OCI-M2 (cell line): ENCODE measurements around the gene PARP9.

Experiments
- DNase-seq: peaks from one replicate; lab custom pipeline; 2025; ENCODE audit not compliant: unreplicated experiment; lab: John Stamatoyannopoulos, UW

Gene PARP9

DNA sequence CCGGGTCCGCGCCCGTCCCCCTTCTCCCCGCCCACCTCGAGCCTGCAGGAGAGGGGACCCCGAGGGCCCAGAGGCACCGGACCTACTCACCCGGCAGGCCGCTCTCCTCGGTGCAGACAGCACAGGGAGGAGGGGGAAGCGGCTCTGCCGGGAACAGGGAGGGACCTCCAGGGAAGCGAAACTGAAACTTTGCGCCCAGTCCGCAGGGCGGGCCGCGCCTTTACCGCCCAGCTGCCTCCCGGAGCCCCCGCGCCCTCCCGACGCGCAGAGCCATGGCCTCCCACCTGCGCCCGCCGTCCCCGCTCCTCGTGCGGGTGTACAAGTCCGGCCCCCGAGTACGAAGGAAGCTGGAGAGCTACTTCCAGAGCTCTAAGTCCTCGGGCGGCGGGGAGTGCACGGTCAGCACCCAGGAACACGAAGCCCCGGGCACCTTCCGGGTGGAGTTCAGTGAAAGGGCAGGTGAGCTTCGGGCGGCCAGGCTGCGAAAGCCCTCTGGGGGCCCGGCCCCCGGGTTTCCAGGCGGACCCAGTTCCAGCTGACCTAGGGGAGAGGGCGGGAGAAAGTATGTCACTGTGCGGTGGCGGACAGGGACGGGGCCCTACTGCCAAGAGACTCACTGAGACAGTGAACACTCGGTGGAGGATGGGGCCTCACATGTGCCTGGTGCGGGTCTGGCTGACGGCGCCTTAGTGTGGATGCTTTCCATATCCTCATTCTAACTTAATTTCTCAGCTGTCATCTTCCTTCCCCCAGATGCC is at the start of gene PARP9, which contains the start of gene DTX3L:
TSS of gene PARP9 (minus strand) at position 146 of the 758 bp plus-strand sequence. CDS start 4,680 bp downstream, outside the sequence.
TSS of gene DTX3L (plus strand) at position 184 of the 758 bp plus-strand sequence. CDS start at position 273, 89 bp downstream.
- DNase-seq, result no peak

DNA sequence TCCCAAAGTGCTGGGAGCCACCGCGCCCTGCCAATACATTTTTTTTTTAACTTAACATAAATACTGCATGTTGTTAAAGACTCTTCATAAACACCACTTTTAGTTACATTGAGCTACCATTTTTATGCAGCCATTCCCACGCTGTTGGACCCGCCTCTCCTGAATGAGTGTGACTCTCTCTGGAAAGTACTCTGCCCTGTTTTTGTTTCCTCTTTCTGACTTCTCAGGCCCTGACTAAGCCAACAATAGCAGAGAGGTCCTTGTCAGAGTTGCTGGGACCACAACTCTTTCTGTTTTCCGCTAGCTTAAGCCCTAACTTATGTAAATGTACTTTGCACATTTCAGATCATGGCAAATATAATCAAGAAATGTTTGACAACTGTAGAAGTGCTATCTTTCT is 48.6 kb upstream of the PARP9 start:
- no peak for DNase-seq

DNA sequence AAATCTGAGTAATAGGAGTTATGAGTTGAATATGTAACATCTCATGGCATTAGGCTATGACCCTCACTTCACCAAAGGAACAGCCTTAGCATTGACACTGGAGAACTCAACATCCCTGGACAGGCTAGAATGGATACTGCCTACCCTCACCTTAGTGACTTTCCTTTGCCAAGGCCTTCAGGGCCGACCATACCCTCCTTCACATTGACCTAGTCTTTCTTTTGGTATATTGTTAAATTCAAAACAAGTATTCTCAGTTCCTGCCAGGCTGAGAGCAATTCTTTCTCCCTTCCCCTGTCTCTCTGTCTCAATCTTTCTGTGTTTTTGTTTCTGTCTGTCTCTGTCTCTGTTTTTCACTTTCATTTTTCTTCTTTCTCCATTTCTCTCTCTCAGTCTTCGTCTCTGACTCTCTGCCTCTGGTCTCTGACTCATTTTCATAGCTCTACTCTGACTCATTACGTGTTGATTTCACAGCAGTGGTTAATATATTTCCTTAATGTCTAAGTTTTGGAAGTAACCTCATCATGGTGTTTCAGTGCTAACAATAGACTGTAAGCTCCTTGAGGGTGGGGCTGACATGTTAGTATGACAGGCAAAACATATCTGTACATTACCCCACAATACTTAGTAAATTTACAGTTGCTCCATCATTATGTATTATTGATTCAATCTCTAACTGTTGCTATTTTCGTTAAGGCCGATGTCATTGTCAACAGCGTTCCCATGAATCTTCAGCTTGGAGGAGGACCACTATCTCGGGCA is 45.9 kb upstream of the PARP9 start:
- no peak for DNase-seq

DNA sequence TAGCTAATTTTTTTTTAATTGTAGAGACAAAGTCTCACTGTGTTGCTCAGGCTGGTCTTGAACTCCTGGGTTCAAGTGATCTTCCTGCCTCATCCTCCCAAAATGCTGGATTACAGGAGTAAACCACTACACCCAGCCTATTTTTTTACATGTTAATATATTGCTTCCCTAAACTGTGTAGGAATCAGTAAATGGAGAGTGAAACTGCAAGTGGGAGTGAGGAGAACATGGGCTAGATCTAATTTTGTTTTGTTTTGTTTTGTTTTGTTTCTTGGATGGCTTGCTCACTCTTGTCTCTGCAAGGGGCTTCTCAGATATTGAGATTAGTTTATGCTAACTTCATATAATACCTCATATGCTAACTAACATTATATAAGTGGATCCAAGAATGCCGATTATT is 44.8 kb upstream of the PARP9 start:
- DNase-seq, result no peak

DNA sequence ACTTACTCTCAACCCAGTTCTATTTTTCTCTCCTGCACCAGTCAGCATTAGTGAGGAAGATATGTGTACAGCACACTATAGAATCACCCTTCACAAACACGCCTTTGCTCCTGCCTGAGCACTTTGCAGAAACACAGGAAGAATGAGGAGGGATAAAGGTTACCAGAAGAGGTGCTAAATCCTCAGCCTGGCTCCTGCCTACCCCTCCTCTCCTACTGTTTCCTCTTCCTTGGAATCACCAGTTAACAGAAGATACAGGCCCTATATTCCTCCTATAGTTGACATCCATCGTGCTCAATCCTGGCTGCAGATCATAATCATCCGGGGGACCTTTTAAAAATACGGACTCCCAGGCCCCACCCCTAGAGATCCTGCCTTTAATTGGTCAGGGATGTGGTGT is 42.2 kb upstream of the PARP9 start:
- DNase-seq, result no peak

DNA sequence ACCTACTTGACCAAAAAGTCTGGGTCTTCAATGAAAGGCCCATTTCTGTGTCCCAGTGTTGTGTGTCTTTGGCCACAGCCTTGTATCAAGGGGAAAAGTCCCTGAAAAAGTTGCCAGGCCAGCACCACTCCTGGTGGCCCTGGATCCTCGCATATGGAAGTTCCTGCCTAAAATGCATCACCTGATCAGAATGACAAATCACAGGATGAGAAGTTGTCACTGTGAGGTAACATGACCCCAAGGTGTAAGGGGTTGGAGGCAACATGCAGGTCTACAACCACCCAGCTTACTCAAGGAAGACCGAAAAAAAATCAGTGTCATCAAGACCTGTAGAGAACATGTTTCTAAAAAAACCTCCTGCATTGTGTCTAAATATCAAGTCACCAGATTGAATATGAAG is 39.0 kb upstream of the PARP9 start:
- no peak for DNase-seq

DNA sequence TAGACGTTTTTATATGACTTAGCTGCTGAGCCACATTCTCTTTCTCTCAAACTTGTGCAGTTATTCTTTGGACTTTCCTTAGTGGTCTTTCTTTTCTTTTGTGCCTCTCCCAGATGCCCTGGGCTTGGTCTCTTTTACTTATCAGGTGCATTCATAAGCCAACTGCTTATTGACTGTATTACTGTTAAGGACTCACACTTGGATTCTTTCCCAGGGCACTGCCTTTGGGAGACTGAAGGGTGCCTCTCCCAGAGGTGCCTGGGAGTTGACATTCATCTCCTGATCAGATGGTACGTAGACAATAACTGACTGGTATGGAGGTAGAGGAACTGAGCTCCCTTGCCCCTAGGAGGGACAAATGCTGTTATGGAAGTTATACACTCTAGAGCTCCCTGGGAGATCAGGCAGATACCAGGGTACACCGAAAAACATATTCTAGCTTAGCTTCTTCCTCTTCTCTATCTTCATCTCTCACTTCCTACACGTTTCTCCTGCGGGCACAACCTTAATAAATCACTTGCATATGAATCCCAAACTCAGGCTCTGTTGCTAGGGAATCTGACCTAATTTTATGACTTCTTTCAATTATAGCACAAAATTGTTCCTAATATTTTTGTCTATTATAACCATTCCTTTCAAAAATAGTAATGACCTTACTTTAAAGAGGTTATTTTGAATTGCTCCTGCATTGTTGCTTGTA is 38.1 kb upstream of the PARP9 start:
- no peak for DNase-seq

DNA sequence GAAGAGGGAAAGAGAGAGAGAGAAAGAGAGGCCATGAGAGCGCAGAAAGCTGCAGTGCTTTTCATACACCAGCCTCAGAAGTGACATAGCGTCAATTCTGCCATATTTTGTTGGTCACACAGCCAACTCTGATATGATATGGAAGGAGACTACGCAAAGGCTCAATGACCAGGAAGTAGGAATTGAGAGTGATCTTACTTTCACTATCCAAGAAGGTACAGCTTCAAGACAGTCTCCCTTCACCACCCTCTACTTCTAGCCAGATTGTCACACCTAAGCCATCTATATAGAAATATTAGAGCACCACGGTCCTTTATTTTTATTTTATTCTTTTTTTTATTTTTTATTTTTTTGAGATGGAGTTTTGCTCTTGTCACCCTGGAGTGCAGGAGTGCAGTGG is 34.5 kb upstream of the PARP9 start:
- no peak for DNase-seq

DNA sequence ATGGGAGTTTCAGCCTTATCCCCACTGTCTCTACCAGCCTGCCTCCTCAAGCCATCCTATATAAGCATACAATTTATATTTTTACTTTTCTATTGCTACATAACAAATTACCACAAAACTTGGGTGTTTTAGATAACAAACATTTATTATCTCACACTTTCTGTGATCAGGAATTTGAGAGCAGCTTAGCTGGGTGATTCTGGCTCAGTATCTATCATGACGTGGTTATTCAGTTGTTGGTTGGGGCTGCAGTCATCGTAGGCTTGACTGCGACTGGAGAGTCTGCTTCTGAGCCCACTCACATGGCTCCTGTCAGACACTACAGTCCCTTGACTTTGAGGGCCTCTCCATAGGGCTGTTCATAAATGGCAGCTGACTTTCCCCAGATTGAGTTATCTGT is 34.1 kb upstream of the PARP9 start:
- DNase-seq, result no peak

DNA sequence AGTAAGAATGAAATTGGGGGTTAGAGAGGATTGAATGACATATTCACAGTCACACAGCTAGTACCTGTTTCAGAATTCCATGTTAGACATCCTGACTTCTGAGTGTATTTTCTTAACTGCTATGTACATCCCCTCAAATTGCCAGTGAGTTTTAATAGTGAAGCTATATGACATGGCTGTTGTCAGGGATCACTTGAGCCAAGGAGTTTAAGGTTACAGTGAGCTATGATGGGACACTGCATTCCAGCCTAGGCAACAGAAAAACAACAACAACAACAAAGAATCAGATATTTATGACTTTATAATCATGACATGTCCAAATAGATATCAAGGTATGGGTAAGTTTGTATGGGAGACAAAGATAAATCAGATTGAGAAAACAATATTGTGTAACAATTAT is 29.9 kb upstream of the PARP9 start:
- no peak for DNase-seq

DNA sequence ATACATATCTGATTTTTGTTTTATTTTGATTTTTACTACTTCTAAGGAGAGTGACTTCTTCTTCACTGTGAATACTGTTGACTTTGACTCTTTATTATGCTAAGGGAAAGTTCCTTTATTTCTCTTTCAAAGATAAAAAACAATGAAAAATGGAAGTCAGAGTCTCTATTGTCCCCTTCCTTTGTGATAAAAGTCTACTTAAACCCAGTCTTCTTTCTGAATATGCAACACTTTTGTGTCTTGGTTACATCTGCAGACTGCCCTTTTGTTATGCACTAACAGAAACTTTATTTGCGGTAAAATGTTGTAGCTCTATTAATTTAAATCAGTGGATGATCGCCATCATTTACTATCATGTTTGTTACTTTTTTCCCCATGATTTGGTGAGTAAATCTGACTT is 26.5 kb upstream of the PARP9 start:
- no peak for DNase-seq

DNA sequence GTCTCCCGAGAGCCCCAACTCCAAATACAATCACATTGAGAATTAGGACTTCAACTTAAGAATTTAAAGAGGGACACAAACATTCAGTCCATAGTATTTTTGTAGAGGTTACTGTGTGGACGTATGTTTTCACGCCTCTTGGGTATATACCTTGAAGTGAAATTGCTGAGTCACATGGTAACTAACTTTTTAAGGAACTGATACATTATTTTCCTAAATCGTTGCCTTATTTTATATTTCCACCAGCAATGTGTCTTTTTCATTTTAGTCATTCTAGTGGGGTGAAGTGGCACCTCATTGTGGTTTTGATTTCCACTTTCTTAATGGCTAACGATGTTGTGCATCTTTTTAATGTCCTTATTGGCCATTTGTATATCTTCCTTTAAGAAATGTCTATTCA is 25.2 kb upstream of the PARP9 start:
- no peak for DNase-seq

DNA sequence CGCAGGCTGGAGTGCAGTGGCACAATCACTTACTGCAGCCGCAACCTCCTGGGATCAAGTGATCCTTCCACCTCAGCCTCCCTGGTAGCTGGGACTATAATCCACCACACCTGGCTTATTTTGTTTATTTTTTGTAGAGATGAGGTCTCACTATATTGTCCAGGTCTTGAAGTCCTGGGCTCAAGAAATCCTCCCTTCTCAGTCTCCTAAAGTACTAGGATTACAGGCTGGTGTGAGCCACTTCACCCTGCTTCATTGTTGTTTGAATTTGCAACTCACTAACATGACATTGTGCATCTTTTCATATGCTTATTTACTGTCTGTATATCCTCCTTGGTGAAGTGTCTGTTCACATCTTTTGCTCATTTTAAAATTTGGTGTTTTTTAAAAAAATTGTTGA is 23.5 kb upstream of the PARP9 start:
- no peak for DNase-seq

DNA sequence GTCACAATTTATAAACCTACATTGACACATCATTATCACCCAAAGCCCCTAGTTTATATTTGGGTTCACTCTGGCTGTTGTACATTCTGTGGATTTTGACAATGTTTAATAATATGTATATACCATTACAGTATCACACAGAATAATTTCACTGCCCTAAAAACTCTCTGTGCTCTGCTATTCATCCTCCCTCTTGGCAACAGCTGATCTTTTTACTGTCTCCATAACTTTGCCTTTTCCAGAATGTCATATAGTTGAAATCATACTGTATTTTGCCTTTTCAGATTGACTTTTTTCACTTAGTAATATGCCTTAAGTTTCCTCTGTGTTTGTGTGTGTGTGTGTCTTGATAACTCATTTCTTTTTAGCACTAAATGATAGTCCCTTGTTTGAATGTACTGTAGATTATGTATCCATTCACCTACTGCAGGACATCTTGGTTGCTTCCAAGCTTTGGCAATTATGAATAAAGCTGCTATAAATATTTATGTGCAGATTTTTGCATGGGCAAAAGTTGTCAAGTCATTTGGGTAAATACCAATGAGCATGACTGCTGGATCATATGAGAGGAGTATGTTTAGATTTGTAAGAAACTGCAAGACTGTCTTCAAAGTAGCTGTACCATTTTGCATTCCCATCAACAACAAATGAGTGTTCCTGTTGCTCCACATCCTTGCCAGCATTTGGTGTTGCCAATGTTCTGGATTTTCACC is 22.8 kb upstream of the PARP9 start:
- DNase-seq, result no peak

DNA sequence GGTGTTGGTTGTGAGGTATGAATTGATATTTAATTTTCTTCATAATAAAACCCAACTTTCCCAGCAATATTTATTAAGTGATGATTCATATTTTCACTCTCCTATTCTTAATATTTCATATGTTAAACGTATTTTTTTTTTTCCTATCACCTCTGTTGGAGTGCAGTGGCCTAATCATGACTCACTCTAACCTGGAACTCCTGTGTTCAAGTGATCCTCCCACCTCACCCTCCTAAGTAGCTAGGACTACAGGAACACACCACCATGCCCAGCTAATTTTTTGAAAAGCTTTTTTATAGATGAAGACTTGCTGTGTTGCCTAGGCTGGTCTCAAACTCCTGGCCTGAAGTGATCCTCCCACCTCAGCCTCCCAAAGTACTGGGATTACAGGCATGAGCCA is 22.0 kb upstream of the PARP9 start:
- DNase-seq, result no peak

DNA sequence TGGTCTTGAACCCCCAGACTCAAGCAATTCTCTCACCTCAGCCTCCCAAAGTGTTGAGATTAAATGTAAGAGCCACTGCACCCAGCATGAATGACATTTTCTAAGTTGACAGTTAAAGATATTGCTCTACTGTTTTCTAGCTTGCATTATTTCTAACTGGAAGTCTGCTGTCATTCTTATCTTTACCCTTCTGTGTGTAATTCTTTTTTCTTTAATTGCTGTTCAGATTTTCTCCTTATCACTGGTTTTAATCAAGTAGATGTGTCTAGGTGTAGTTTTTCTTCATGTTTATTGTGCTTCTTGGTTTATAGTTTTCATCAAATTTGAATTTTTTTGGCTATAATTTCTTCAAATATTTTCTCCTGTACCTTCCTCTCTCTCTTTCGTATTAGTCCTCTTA is 18.3 kb upstream of the PARP9 start:
- no peak for DNase-seq

DNA sequence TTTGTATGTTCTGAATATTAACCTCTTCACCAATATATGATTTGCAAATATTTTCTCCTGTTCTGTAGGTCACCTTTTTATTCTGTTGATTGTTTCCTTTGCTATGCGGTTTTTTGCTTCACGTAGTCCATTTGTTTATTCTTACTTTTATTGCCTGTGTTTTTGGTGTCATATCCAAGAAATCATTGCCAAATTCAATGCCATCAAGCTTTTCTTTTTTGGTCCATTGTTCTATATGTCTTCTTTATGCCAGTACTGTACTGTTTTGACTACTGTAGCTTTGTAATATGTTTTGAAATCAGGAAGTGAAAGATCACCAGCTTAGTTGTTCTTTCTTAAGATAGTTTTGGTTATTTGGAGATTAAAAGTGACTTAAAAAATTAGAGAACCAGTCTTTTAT is 17.5 kb upstream of the PARP9 start:
- no peak for DNase-seq

DNA sequence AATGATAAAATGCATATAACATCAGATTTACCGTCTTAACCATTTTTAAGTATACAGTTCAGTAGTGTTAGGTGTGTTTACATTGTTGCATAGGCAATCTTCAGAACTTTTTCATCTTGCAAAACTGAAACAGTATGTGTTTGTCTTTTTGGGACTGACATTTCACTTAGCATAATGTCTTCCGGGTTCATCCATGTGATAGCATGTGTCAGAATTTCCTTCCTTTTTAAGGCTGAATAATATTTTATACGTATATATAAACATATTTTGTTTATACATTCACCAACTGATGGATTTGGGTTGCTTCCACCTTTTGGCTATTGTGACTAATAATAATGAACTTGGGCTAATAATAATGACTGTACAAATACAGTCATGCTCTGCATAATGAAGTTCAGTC is 16.4 kb upstream of the PARP9 start:
- DNase-seq, result no peak

DNA sequence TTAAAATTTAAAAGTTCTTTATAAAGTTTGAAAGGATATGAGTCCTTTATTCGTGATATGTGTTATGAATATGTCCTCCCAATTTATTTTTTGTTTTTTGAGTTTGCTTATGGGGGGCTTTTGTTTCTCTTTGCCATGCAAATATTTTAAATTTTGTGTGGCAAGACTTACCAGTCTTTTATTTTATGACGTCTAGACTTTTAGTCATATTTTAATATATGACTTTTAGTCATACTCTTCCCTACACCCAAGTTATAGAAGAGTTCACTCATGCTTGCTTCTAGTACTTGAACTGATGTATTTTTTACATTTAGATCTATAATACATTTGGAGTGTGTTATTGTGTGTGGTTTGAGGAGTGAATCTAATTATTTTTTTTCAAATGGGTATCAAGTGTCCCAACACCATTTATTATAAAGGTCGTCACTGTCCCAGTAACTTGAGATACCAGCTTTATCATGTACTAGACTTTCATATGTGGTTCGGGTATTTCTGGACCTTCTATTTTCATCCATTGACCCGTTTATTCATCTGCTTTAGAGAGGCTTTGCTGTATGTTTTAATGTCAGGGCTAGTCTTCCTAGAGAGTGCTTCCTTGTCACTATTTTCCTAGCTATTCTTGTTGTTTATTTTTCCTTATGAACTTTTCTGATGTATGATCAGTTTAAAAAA is 14.1 kb upstream of the PARP9 start:
- no peak for DNase-seq

DNA sequence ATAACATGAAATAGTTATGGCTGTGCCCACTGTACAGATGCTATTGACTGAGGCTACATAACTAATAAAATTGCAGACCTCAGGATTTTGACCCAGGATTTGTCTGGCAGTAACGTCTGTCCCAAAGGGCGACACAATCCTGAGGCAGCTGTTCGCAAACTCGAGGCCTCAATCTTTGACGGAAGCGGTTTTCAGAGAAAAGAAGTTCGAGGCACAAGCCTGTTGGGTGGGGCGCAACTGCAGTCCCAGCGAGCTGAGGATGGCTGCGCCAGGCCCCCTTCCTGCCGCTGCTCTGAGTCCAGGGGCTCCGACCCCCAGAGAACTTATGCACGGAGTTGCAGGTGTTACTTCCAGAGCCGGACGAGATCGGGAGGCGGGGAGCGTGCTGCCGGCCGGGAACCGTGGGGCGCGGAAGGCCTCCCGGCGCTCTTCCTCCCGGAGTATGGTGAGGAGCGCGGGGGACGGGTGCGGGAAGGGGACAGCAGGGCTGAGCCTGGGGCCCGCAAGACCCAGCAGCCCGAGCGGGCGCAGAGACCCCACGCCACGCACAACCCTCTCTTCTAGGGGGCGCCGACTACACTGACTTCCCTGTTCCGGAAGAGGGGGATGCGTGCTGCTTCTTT is 13.4 kb upstream of the PARP9 start, which contains the start of gene PARP15:
TSS of gene PARP15 (plus strand) at position 242 of the 623 bp plus-strand sequence. CDS start at position 260, 18 bp downstream.
- no peak for DNase-seq
